Measurements from ENCODE around the gene TTC7B.
"Not testable (repeated sequence)": the region's sequence is repeated elsewhere in the genome, so short reads cannot be mapped to it uniquely, and the experiment has no call there.

- not testable (repeated sequence) for TF ChIP-seq POLR2A, POLR2AphosphoS5 (IDR thresholded peaks at IDR 0.05; ENCODE audit: low read depth, low read length)
These were observed 290.7 kb downstream of the TTC7B start for GRCh38 chr14:90525353-90526028.
